ENCODE data around the gene TLCD5. TPM values are rescaled to one million over a fixed set of nuclear protein-coding genes. Genes with fewer than 3 reads are reported as not detected.

TLCD5 gene
- polyA plus RNA-seq, 1 donor (not counting 4 experiments of a cell fraction or from before 2014, with no cell fraction given), result 4.0 TPM

DNA sequence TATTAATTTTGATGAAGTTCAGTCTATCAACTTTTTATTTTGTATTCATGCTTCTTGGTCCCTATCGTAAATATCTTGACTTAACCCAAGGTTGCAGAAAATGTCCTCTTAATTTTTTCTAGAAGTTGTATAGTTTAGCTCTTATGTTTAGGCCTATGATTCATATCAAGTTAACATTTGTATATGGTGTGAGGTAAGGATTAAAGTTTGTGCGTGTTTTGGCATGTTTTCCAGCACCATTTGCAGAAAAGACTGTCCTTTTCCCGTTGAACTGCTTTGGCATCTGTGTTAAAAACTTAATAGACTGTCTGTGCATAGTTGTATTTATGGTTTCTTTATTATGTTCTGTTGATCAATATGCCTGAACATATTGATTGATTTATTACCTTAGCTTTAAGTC, 53.4 kb downstream of the TLCD5 start:
- H3K9me3 ChIP-seq (ENCODE audit: control insufficient read depth, low read depth, low read length), result no peaks in the 10 kb centered on the region
- no peaks in the 10 kb centered on the region for H3K9me1 ChIP-seq (ENCODE audit: control insufficient read depth, extremely low read depth, insufficient read depth, low read length)
- FAIRE-seq (no peak), DNase-seq (ENCODE audit: low read depth, low spot score) (no peak)
- peaks cover under 1% of the 10 kb centered on the region for H3K4me1 ChIP-seq (ENCODE audit: control insufficient read depth, extremely low read depth, insufficient read depth, low read length)
- H3K79me2 ChIP-seq (ENCODE audit: control insufficient read depth, insufficient read depth, low read length), result peaks cover 63% of the 10 kb centered on the region
- no peaks in the 10 kb centered on the region for H4K20me1 ChIP-seq (ENCODE audit: control insufficient read depth, extremely low read depth, insufficient read depth, low read length)
- no peaks in the 10 kb centered on the region for H3K27me3 ChIP-seq (ENCODE audit: control insufficient read depth, extremely low read depth, insufficient read depth, low read length)
- H3K4me3 ChIP-seq (ENCODE audit: control insufficient read depth in 2 of 3, extremely low read depth in 1 of 3, insufficient read depth in 2 of 3, low read depth in 1 of 3, low read length in 3 of 3), result no peak overlapping the region
- H2AFZ ChIP-seq (ENCODE audit: control insufficient read depth, low read length), result no peak overlapping the region
- dilution Hi-C loops (cut with MboI; ENCODE audit: extremely low pct_ligation_motif_present, low sequenced_read_pairs), result no loop called here
- TF ChIP-seq, protein P1, sequence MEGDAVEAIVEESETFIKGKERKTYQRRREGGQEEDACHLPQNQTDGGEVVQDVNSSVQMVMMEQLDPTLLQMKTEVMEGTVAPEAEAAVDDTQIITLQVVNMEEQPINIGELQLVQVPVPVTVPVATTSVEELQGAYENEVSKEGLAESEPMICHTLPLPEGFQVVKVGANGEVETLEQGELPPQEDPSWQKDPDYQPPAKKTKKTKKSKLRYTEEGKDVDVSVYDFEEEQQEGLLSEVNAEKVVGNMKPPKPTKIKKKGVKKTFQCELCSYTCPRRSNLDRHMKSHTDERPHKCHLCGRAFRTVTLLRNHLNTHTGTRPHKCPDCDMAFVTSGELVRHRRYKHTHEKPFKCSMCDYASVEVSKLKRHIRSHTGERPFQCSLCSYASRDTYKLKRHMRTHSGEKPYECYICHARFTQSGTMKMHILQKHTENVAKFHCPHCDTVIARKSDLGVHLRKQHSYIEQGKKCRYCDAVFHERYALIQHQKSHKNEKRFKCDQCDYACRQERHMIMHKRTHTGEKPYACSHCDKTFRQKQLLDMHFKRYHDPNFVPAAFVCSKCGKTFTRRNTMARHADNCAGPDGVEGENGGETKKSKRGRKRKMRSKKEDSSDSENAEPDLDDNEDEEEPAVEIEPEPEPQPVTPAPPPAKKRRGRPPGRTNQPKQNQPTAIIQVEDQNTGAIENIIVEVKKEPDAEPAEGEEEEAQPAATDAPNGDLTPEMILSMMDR (optimal IDR thresholded peaks at IDR 0.05 in 1 of 3, IDR thresholded peaks at IDR 0.05 in 1 of 3, conservative IDR thresholded peaks at IDR 0.05 in 1 of 3; ENCODE audit: extremely low read depth in 1 of 3, insufficient read depth in 2 of 3, low read length in 3 of 3), result no peak
- TF ChIP-seq EZH2 (IDR thresholded peaks at IDR 0.05; ENCODE audit: low read length), result no peak
- no peak overlapping the region for H3K27ac ChIP-seq (ENCODE audit: control insufficient read depth, insufficient read depth, low read length)
- no peaks in the 10 kb centered on the region for H3K36me3 ChIP-seq (ENCODE audit: control insufficient read depth in 2 of 2, extremely low read depth in 1 of 2, insufficient read depth in 2 of 2, low read length in 2 of 2)
- no peak overlapping the region for H3K9ac ChIP-seq (ENCODE audit: control insufficient read depth, extremely low read depth, insufficient read depth, low read length)
- no peak overlapping the region for H3K4me2 ChIP-seq (ENCODE audit: control insufficient read depth, extremely low read depth, insufficient read depth, low read depth, low read length)

DNA sequence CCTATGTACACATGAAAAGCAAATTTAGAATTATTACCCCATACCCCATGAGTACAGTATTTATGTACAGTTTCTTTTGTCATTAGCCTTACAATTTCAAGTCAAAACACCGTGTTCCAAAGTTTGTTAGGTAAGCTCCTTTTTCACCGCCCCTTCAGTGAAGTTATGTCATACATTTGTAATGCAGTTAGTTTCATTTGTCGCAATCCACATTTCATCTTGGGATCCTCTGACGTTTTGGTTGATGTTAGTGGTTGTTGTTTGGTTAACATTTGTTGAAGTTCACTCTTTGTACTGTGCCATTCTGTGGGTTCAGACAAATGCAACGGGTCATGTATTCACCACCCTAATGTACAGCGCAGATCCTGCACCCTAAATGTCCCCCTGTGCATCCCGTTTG, 56.3 kb downstream of the TLCD5 start:
- H3K36me3 ChIP-seq (ENCODE audit: control insufficient read depth in 2 of 2, extremely low read depth in 1 of 2, insufficient read depth in 2 of 2, low read length in 2 of 2), result no peaks in the 10 kb centered on the region
- H3K4me2 ChIP-seq (ENCODE audit: control insufficient read depth, extremely low read depth, insufficient read depth, low read depth, low read length), result no peak overlapping the region
- H3K4me1 ChIP-seq (ENCODE audit: control insufficient read depth, extremely low read depth, insufficient read depth, low read length), result peaks cover 23% of the 10 kb centered on the region
- H3K79me2 ChIP-seq (ENCODE audit: control insufficient read depth, insufficient read depth, low read length), result peaks cover 67% of the 10 kb centered on the region
- TF ChIP-seq, protein P1 (optimal IDR thresholded peaks at IDR 0.05 in 1 of 3, IDR thresholded peaks at IDR 0.05 in 1 of 3, conservative IDR thresholded peaks at IDR 0.05 in 1 of 3; ENCODE audit: extremely low read depth in 1 of 3, insufficient read depth in 2 of 3, low read length in 3 of 3), result no peak
- no peak for TF ChIP-seq EZH2 (IDR thresholded peaks at IDR 0.05; ENCODE audit: low read length)
- no peaks in the 10 kb centered on the region for H3K9me3 ChIP-seq (ENCODE audit: control insufficient read depth, low read depth, low read length)
- H4K20me1 ChIP-seq (ENCODE audit: control insufficient read depth, extremely low read depth, insufficient read depth, low read length), result no peaks in the 10 kb centered on the region
- H3K9me1 ChIP-seq (ENCODE audit: control insufficient read depth, extremely low read depth, insufficient read depth, low read length), result no peaks in the 10 kb centered on the region
- no peak overlapping the region for H3K4me3 ChIP-seq (ENCODE audit: control insufficient read depth in 2 of 3, extremely low read depth in 1 of 3, insufficient read depth in 2 of 3, low read depth in 1 of 3, low read length in 3 of 3)
- no peak overlapping the region for H2AFZ ChIP-seq (ENCODE audit: control insufficient read depth, low read length)
- DNase-seq (ENCODE audit: low read depth, low spot score) (no peak), FAIRE-seq (no peak)
- H3K27ac ChIP-seq (ENCODE audit: control insufficient read depth, insufficient read depth, low read length), result no peak overlapping the region
- no peak overlapping the region for H3K9ac ChIP-seq (ENCODE audit: control insufficient read depth, extremely low read depth, insufficient read depth, low read length)
- no peaks in the 10 kb centered on the region for H3K27me3 ChIP-seq (ENCODE audit: control insufficient read depth, extremely low read depth, insufficient read depth, low read length)
- dilution Hi-C loops (cut with MboI; ENCODE audit: extremely low pct_ligation_motif_present, low sequenced_read_pairs), result no loop called here

Small RNAs within 50 kb of the gene (small RNA-seq; reads per million reads assigned to genes)
- 0.94 to 4.3 (median 2.3) reads per million in 3 experiments for gene RF00100 (ENCODE audit: insufficient read length in 3 of 3, low read depth in 3 of 3, low replicate concordance in 1 of 3)

Other genes starting within 250 kb of the TLCD5 start
- 303 to 611 TPM (median 463 TPM) in 3 replicates for gene TRIM29, start 187.2 kb upstream of the TLCD5 start, polyA plus RNA-seq
- gene OAF, start 114.3 kb upstream of the TLCD5 start, polyA plus RNA-seq, result 10.9 to 21.0 TPM (median 11.2 TPM) in 3 replicates
- gene POU2F3, start 85.2 kb upstream of the TLCD5 start, polyA plus RNA-seq, result 0.61 to 0.96 TPM (median 0.90 TPM) in 3 replicates
- gene ARHGEF12, start 11.1 kb downstream of the TLCD5 start, polyA plus RNA-seq, result 22.1 to 28.8 TPM (median 25.3 TPM) in 3 replicates
- gene GRIK4, start 186.4 kb downstream of the TLCD5 start, polyA plus RNA-seq, result not detected in 3 replicates